Measurements from ENCODE around the gene RD3L.
A peak's percentile ranks its signal among the peaks of the same experiment; 100 is the strongest.
"Not testable (repeated sequence)": the region's sequence is repeated elsewhere in the genome, so short reads cannot be mapped to it uniquely, and the experiment has no call there.

RD3L gene

DNA sequence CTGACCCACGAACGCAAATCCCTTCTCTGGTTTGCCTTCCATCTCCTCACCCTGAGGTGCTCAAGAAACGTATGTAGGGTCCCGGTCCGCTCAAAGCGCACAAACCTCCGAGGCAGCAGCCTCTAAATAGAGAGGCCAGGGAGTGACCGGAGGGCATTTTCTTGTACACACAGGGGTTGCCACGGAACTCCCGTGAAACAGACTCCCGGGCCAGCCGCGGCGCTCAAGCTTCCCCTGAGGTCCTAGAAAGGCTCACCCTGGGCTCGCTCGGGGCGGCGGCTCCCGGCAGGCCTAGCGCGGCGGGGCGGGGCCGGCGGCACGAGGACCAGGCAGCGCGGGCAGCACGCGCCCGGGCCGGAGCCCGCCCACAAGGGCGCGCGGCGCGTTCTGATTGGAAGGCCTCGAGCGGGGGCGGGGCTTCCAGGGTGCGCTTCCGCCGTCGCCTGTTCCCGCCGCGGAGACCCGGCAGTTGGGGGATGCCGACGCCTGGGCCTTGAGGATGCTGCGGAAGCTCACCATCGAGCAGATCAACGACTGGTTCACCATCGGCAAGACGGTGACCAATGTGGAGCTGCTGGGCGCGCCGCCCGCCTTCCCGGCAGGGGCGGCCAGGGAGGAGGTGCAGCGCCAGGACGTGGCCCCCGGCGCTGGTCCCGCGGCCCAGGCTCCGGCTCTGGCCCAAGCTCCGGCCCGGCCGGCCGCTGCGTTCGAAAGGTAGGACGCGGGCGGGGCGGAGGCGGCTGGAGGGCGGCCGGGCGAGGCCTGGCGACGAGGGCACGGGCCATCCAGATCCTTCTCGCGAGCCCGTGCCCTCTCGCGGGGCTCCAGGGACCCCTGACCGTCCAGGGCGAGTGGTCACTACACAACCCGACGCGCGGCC, 14.1 kb downstream of the RD3L start, which contains the start of gene TDRD9:
Gene TDRD9, plus strand, starts transcription at position 446 of the 880 bp plus-strand sequence. Its CDS starts 54 bp downstream, at position 500.
- no peak for DNase-seq (ENCODE audit: low spot score)

DNA sequence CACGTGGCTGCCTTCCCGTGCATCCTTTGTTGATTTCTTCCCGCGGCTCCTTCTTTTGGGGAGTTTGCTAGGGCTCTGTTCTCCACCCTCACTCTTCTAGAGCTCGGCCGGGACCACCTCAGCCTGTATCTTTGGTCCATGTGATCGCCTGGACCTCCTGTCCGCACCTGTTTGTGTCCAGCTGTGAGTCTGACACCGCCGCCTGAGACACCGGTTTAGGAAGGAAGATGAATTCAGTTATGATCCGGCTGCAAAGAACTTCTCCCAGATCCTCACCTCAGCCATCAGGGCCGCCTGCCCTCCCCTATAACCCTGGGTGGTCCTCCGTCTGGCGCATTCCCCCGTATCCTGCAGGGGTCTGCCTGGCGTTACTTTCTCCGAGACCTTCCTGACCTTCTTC, 14.8 kb downstream of the RD3L start:
- DNase-seq (ENCODE audit: low spot score), result no peak

- no peak for DNase-seq (ENCODE audit: low spot score)
These were observed 17.0 kb downstream of the RD3L start for GRCh38 chr14:103925316-103925715.

- no peak for DNase-seq (ENCODE audit: low spot score)
These were observed 18.5 kb downstream of the RD3L start for GRCh38 chr14:103923863-103924262.

GRCh38 chr14:103921855-103922200, 20.5 kb downstream of the RD3L start:
- not testable (repeated sequence) for DNase-seq (ENCODE audit: low spot score)

DNA sequence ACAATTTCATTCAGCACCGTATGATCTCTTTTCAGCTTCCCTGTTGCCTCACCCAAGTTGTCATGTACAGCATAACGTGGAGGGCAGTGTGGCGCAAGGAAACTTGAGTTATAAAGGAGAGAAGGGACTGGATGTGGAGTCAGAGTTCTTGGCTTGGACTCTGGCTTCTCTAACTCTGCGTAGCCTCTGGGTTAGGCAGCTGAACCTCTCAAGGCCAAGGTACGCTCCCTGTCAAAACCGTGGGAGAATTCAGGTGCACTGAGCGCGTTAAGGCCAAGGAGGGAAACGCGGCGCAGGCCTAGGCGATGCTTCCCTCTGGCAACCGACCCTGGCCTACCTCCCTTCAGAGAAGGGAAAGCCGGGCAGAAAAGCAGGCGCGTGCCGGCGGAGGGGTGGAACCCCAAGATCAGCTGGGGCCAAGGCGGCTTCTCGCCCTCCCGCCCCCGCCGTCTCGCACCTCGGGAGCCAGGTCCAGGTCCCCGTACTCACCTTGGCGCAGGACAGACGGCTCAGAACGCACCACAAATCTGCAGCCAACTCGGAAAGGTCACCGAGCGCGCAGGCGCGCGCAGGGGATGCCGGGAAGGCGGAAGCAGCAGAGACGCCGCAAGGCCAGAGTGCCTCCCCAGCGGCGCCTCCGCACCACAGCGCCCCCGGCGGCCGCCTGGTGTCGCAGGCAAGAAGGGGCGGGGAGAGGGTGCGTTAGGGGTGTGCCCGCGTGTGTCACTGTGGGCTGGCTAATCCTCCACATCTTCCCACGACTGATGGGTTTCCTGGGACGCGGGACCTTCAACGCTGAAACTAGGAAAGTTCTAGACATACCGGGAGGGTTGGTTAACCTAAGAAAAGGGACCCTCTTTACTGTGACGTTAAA, 21.1 kb downstream of the RD3L start:
- DNase-seq (ENCODE audit: low spot score), result peak; percentile 92

- no peak for DNase-seq (ENCODE audit: low spot score)
These were observed 25.6 kb downstream of the RD3L start for GRCh38 chr14:103916636-103917262.

DNA sequence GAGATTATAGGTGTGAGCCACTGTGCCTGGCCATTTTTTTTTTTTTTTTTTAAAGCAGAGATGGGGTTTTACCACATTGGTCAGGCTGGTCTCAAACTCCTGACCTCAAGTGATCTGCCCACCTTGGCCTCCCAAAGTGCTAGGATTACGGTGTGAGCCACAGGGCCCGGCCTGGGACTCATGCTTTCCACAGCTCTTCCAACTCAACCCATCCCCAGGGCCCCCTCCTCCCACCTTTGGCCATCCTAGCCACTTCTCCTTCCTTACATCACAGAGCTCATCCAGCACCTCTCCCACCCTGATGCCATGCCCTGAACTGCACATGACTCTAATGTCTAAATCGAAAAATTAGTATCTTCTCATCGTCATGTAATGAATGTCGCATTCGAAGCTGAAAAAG, 26.7 kb downstream of the RD3L start:
- DNase-seq (ENCODE audit: low spot score), result no peak

DNA sequence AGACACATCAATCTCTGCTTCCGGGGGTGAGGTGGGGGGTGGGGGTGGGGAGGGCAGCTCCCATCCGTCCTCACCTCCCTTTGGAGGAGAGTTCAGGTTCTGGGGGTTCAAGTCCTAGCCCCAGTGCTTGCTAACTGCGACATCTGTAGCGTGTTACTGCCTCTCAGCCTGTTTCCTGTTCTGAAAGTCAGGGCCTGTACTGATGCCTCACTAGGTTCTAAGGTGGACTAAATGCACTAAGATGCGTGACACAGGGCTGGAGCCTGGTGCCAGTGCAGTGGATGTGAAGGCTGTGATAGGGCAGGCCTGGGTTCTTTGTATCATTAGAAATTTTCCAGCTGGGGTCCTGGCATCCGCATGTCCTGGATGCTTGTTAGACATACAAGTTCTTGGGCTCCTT, 31.3 kb downstream of the RD3L start:
- DNase-seq (ENCODE audit: low spot score), result no peak

- peak; percentile 99 for DNase-seq (ENCODE audit: low spot score)
These were observed 31.9 kb downstream of the RD3L start for GRCh38 chr14:103910262-103910935.

DNA sequence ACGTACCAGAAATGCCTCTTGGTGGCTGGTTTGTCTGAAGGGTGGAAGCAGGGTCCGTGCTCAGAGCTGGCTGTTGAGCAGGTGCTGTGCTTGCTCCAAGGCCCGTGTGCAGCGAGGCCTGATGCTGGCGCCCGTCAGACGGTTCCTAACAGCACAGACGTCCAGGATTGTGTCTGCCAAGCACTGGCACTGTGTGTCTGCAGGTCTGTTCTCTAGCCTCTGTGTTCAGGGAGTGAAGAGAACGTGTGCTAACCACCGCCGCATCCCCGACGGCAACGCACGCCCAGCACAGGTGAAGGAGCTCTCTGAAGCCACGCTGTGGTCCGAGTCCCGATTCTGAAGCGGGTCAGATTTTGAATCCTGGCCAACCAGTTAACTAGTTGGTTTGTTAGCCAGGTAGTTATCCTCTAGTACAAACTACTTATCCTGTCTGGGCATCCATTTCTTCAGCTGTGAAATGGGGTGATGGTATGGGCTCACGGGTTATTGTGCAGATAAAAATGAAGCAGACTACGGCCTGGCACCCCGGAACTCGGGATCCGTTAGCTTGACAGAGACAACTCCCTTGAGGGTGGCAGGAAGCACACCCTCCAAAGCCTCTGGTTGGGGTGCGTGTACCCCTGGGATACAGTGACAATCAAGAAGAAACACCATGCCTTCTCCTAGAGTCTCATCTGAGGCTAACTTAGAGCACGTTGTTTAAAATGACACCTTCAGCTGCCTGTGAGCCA, 32.6 kb downstream of the RD3L start:
- DNase-seq (ENCODE audit: low spot score), result no peak

DNA sequence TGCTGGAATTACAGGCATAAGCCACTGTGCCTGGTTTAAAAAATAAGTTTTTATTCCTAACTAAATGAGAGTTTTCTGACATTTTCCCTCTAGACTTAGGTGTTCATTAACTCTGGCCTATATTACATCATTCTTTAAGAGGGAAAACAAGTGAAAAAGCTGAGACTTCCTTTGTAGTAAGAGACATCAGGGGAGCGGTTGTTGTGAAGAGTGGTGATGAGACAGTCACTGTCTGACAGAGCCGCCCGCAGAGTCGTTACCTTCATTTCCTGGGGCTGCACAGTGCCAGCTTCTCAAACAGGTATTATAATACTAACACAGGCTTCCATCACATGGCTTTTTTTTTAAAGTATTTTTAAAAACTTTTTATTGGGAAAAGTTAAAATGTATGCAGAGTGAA, 33.7 kb downstream of the RD3L start:
- no peak for DNase-seq (ENCODE audit: low spot score)

- no peak for DNase-seq (ENCODE audit: low spot score)
These were observed 36.4 kb downstream of the RD3L start for GRCh38 chr14:103905842-103906456.

- no peak for DNase-seq (ENCODE audit: low spot score)
These were observed 37.7 kb downstream of the RD3L start for GRCh38 chr14:103904493-103905107.

GRCh38 chr14:103899833-103900232, 42.5 kb downstream of the RD3L start:
- no peak for DNase-seq (ENCODE audit: low spot score)

DNA sequence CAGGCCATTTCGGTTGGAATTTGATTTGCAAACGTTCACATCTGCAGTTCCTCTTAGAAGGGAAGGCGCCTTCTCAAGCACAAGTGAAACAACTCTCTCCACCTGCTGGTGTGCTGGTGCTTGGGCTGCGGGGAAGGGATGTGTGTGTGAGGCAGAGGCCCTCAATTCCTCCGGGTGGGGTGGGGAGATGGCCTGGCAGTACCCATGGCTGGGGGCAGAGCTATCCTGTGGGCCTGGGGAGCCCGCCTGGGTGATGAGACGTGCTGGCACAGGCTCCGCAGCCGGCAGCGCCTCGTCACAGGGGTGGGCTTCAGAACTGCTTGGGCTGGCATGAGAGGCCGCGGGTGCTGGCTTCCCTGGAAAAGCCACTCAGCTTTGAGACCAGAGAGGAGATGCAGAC, 43.0 kb downstream of the RD3L start:
- DNase-seq (ENCODE audit: low spot score), result no peak

DNA sequence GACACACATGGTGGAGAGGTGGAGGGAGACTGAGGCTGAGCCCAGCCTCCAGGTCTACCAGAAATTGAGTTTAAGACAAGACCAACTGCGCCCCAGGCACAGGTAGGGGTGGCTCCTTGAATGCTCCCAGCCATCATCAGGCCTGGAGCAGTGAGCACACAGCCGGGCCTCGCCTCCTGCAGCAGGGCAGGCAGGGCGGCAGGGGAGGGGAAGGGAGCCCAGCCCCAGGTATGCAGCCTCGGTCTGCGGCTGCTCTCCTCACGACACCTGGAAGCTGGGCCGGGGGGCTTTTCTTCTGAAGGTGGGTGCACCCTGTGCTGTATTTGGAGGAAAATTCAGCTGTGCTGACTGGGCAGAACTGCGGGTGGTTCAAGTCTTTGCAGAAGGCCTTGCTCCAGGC, 43.6 kb downstream of the RD3L start:
- no peak for DNase-seq (ENCODE audit: low spot score)

GRCh38 chr14:103898204-103898603, 44.1 kb downstream of the RD3L start:
- DNase-seq (ENCODE audit: low spot score), result no peak

- no peak for DNase-seq (ENCODE audit: low spot score)
These were observed 45.0 kb downstream of the RD3L start for GRCh38 chr14:103897075-103897947.
